ENCODE data around the gene TAF8.

The TAF8 gene

GRCh38 chr6:42047790-42048405 lies 2.4 kb upstream of the TAF8 start:
- no peak for DNase-seq (ENCODE audit: low read depth)
- TF ChIP-seq, protein P1, sequence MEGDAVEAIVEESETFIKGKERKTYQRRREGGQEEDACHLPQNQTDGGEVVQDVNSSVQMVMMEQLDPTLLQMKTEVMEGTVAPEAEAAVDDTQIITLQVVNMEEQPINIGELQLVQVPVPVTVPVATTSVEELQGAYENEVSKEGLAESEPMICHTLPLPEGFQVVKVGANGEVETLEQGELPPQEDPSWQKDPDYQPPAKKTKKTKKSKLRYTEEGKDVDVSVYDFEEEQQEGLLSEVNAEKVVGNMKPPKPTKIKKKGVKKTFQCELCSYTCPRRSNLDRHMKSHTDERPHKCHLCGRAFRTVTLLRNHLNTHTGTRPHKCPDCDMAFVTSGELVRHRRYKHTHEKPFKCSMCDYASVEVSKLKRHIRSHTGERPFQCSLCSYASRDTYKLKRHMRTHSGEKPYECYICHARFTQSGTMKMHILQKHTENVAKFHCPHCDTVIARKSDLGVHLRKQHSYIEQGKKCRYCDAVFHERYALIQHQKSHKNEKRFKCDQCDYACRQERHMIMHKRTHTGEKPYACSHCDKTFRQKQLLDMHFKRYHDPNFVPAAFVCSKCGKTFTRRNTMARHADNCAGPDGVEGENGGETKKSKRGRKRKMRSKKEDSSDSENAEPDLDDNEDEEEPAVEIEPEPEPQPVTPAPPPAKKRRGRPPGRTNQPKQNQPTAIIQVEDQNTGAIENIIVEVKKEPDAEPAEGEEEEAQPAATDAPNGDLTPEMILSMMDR (IDR thresholded peaks at IDR 0.05; ENCODE audit: insufficient read depth, low read depth, low read length, missing control alignments), result no peak

DNA sequence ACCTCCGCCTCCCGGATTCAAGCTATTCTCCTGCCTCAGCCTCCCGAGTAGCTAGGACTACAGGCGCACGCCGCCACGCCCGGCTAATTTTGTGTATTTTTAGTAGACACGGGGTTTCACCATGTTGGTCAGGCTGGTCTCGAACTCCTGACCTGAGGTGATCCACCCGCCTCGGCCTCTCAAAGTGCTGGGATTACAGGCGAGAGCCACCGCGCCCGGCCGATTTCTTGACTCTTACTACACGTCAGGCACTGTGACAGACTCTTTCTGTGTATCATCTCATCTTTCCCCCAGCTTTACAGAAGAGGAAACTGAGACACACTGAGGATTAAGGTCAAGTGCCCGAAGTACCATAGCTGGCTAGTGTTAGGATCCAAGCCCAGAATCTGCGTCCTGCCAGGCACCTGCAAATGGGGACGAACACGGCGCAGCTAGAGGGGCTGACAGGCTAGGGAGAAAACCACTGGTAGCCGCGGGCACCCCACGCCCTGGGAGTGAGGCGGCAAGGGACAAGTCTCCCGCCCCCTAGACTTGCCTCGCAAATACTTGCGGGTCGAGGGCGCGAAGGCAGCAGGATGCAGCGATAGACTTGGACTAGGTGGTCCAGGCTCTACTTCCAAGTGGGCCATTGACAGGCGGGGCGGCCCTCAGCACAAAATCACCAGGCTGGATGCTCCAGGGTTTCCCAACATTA lies 1.1 kb upstream of the TAF8 start:
- H3K4me3 ChIP-seq (ENCODE audit: low read length), result peak overlapping the region; percentile 68
- TF ChIP-seq, protein P1 (IDR thresholded peaks at IDR 0.05; ENCODE audit: insufficient read depth, low read depth, low read length, missing control alignments), result no peak
- DNase-seq (ENCODE audit: low read depth), result no peak

More at GRCh38 chr6:42047790-42048405, 2.4 kb upstream of the TAF8 start:
- H3K4me3 ChIP-seq (ENCODE audit: low read length), result peak overlapping the region; percentile 68

DNA sequence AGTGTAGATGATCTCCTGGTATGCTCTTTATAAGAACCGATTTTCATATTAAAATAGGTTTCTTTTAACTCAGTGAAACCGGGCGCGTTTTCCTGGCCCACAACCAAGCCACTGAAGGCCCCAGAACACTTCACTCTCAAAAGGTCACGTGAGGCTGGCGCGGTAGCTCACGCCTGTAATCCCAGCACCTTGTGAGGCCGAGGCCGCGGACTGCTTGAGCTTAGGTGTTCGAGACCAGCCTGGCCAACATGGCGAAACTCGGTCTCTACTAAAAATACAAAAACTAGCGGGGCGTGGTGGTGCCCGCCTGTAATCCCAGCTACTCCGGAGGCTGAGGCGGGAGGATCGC lies 402 bp upstream of the TAF8 start:
- TF ChIP-seq, protein P1 (IDR thresholded peaks at IDR 0.05; ENCODE audit: insufficient read depth, low read depth, low read length, missing control alignments), result no peak
- no peak for DNase-seq (ENCODE audit: low read depth)
- H3K4me3 ChIP-seq (ENCODE audit: low read length), result peak overlapping the region; percentile 90

- TF ChIP-seq, protein P1 (IDR thresholded peaks at IDR 0.05; ENCODE audit: insufficient read depth, low read depth, low read length, missing control alignments), result no peak
- peak overlapping the region; percentile 90 for H3K4me3 ChIP-seq (ENCODE audit: low read length)
- no peak for DNase-seq (ENCODE audit: low read depth)
These were observed 937 bp downstream of the TAF8 start for GRCh38 chr6:42051268-42051653.

DNA sequence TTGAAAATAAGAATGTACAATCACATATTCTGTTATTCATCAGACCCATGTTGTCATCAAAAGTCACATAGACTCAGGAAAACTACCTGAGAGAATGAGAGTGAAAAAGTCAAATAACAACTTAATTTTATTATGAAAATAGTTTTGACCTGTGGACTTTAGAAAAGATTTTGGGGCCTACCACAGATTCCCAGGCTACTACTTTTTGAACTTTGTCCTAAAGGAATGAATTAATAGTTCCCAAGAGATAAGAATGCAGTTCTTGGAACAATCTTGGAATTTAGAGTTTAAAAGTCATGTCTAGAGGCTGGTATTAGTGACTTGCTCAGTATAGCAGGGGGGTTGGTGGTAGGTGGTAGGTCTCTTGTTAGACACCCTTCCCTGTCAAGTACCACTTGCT lies 3.3 kb downstream of the TAF8 start:
- TF ChIP-seq, protein P1 (IDR thresholded peaks at IDR 0.05; ENCODE audit: insufficient read depth, low read depth, low read length, missing control alignments), result no peak
- H3K4me3 ChIP-seq (ENCODE audit: low read length), result no peak overlapping the region
- DNase-seq (ENCODE audit: low read depth), result no peak

DNA sequence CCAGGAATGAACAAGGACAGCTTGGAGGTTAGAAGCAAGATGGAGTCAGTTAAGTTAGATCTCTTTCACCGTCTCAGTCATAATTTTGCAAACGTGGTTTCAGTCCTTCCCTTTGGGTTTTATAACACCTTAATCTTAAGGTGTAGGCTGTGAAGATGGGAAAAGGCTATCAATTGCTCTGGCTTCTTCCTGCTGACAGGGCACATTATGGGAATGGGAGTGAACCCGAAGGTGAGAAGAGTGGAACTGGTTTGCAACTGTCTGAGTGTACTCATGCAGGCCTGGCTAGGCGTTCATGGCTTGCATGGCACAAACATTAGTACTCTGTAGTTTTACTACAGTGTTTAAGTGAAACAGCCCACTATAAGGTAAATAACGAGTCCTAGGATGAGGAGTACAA lies 9.4 kb downstream of the TAF8 start:
- no peak for DNase-seq (ENCODE audit: low read depth)
- no peak overlapping the region for H3K4me3 ChIP-seq (ENCODE audit: low read length)
- TF ChIP-seq, protein P1 (IDR thresholded peaks at IDR 0.05; ENCODE audit: insufficient read depth, low read depth, low read length, missing control alignments), result no peak
